GM18519 (cell line): ENCODE measurements around the gene CYTIP.

Source experiments
- ATAC-seq: cut with Tn5 transposase; IDR thresholded peaks from one replicate; pipeline ENCODE4 v1.9.1; 2021; ENCODE audit warnings: mild to moderate bottlenecking, moderate library complexity; ENCODE audit not compliant: unreplicated experiment, low FRiP score

The CYTIP gene

DNA sequence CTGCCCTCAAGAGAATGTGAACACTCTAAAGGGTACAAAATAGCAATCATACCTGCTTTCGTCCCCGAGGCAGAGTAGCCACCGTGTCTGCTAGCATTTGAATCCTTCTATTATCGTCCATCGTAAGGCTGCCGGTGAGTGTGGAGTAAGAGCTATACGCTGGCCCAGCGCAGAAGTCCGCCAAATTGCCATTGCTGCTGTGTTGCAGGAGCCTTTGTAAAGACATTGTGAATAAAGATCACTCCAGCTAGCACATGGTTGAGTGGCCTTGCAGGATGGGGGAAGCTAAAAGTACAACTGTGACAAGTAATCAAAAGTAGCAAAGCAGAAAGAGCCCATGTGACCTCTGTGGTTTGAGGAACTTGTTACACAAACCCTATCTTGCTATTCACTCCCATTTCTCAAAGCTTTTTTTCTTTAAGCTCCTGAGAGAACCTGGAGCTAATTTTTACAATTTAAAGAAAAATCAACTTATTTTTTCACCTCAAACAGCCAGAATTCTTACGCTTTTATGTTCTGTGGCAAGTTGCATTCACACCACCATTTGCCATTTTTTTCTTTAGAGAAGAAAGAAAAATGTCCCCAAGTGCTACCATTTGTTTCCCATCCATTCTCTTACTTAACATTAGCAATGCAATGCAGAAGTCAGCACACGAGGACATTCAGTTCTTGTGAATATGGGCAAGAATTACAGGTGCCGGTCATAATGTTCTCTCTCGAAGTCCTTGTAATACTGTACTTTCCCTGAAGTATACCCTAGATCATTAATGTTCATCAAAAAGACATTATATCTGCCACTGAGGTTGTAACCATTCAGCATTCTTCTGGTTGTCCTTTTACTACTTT lies at the start of gene CYTIP:
Gene CYTIP (minus strand): TSS at position 295 of the 846 bp plus-strand sequence. CDS start 69 bp downstream, at position 226.
- peak; percentile 39 for ATAC-seq

DNA sequence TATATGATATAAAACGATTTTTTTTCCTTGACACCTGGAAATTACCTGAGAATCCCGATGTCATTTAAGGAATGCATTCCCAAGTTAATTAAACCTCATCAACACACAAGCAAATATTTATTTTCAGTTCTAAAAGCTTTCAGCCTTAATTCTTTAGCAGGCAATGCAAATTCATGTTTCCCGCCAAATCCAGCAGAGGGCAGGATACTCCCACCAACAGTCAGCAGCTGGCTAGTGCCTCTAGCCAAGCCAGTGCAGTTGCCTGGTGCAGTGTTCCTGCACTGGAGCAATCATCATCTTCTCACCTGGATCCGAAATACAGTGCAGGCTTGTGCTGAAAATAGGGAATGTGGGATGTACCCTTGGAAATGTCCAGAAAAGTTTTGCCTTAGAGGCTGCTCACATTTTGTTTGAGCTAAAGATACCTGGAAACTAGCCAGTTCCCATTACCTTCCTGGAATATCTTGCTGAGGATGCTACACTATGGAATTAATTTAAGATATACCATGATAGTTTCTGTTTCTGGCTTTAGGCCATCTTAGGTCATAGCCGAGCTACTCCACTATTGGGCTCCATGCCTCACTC lies 48.4 kb upstream of the CYTIP start:
- ATAC-seq, result peak; percentile 96

DNA sequence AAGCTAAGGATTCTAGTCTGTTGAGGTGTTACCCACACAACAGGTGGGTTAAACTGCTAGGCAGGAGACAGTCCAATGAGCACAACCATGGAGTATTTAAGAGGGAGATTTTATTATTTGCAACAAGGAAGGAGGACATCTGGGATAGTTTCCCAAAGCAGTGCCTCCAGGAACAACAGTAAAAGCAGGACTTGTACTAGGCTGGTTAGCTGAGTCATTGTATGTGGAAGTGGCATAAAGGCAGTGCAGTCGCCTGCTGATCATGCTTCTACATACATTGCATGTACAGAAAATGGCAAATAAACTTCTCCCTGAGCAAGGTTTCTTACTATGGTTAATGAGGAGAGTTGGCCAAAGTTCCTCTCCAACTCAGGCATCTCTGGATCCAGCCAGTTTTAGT lies 46.1 kb upstream of the CYTIP start:
- ATAC-seq, result no peak

DNA sequence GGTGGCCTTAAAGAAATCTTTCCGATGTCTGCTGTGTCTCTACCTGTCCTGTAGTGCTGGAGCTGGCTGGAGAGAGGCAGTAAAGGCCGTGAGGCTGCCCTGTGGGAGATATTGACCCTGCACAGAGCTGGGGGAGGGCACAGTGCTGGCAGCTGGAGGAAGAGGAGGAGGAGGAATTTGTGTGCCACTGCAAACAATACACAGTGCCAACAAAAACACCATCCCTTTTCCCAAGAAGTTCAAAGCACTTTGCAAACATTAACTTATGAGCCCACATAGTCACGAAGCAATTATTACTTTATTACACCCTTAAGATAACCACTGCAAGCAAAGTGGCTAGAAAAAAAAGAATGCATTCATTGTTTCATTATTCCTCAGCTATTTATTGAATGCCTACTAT lies 45.0 kb upstream of the CYTIP start:
- ATAC-seq, result no peak

DNA sequence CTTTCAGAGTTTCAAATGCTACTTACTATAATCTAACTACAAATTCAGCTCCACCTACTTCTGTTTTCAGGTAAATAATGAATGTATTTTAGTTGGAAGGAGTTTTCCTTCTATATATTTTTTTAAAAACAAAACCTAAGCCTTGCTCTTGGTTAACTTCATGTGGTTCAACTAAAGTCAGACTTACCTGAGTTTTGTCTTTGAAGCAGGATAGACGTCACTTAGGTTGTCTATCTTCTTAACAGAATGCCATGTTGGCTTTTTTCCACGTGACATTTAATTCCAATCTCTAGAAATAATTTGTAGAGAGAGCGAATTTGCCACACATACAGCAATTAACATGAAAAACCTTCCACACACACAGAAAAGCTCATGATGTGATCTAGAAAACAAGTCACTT lies 43.9 kb upstream of the CYTIP start:
- ATAC-seq, result no peak

DNA sequence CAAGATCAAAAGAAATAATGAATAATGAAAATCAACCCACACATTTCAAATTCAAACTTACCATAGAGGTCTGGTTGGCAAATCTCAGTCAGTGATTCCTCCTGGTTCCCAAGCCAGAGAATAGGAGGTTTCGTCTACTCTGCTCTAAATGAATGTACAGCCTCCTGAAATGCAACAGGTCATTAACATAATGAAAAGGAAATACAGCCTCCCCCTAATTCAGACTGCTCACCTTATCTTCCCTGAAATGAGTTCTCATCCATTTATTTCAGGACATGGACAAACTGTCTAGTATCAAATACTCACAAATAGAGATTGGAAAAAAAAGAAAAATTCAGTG lies 43.4 kb upstream of the CYTIP start:
- no peak for ATAC-seq

DNA sequence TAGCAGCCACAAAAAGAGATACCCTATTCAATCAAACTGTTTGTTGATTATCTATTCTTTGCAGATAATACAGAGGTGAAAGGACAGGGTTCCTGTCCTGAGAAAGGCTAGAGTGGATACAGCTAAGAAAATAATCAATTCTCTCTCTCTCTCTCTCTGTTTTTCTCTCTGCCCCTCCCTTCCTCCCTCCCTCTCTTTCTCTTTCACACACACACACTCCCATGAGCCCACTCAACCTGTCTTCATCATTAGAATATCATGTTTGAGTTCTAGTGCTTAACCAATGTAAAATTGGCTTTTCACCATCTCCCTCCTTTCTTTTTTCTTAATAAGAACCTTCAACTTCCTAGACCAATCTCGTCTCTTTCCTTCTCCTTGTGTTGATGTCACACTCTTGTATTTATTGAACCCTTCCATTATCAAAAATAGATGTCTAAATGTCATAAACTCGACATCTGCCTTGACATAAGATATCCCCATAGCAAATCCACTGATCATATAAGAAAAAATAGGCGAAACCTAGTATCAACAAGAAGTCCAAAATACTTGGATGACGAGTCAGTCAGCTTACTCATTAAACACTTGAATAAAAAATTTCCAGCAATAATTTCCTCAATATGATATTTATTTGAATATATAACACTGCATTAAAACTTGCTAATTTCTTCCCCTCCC lies 42.8 kb upstream of the CYTIP start:
- no peak for ATAC-seq

DNA sequence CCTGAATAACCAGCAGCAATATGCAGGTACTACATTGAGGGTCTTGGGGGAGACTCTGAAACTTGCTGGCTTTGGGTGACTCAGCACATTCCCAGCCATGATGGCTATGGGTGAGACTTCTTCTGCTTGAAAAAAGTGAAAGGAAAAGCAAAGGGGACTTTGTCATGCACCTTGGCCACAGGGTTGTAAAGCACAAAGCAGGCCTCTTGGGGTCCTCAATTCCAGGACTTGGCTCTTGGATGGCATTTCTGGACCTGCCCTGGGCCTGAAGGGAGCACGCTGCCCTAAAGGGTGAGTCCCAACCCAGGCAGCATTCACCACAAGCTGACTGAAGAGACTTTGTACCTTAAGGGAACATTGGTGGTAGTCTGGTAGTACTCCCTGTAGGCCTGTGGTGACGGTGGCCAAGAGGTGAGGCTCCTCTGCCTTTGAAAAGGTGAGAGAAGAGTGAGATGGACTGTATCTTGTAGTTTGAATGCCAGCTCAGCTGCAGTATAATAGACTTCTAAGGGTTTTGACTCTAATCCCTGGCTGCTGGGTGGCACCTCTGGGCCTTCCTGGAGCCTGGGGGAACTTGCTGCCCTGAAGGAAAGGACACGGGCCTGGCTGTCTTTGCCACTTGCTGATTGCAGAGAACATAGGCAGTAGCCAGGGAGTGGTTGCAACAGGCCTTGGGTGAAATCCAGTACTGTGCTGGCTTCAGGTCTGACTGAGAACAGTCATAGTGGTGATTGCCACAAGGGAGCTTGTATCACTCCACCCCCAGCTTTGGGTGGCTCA lies 36.5 kb upstream of the CYTIP start:
- ATAC-seq, result peak; percentile 74

DNA sequence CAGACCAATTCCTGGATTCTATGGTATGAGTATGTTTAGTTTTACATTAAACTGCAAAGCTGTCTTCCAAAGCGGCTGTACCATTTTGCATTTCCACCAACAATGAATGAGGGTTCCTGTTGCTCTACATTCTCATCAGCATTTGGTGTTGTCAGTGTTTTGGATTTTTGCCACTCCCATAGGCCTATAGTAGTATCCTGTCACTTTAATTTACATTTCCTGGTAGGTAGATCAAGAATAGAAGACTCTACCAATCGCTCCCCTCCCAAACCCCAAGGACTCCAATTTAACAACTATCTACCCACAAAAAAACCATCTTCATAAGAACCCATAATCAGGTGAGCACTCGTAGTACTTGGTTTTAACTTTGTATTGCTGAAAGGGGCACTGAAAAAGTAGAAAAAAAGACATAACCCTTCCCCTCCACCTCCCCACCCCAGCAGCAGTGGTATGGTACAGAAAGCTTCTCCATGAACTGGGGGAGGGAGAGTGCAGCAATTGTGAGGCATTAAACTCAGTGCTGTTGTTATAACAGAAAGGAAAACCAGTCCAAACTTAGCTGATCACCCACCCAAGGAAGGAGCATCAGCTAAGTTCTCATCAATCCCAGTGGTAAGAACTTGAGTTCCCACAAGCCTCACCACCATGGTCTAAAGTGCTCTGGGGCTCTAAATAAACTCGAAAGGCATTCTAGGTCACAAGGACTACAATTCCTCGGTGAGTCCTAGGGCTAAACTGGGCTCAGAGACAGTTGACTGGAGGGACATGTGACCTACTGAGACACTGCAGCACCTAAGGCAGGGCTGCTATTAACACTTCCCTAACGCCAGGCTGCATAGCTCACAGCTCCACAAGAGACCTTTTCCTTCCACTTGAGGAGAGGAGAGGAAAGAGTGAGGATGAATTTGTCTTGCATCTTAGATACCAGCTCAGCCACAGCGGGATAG lies 35.5 kb upstream of the CYTIP start:
- peak; percentile 38 for ATAC-seq

DNA sequence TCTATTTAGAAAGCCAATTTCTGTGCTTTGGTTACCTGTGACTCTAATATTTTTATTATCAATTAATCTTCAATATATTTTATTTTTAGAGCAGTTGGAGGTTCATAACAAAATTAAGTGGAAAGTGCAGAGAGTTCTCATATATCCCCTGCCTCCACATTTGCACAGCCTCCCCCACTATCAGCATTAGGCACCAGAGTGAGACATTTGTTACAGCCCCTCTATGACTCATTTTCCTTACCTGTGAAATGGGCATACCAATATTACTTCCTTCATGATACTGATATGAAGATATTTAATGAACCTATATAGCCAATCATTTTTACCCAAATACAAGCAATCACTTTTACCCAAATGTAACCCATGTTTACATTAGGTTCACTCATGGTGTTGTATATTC lies 34.0 kb upstream of the CYTIP start:
- no peak for ATAC-seq

DNA sequence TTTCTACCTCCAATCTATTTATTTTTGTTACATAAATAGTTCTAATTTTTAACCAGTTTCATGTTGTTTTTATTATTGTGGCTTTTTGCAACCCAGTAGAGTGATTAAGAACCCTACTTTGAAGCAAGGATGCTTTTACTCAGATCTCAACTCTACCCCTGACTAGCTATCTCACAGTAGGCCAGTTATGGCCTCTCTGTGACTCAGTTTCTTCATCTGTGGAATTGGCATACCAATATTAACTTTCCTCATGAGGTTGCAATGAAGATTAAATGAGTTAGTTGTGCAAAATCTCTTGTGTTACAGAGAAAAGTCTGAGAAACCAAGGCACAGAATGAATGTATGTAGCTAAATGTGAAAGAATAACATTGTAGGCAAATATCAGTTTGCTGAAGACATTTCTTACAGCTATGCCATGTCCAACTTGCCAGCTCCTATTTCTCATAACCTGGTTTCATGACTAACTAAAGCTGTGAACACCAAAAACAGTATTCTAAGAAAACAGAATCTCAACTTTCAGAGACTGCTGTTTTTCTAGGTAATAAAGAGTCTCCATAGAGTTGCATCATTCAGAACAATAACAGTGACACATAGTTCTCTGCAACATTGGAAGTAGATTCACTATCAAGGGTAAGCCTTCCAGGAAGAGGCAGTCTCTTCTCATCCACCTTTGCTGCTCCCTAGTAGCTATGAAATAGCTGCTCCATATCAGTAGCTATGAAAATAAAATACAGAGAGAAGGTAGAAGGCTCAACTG lies 33.2 kb upstream of the CYTIP start:
- no peak for ATAC-seq

DNA sequence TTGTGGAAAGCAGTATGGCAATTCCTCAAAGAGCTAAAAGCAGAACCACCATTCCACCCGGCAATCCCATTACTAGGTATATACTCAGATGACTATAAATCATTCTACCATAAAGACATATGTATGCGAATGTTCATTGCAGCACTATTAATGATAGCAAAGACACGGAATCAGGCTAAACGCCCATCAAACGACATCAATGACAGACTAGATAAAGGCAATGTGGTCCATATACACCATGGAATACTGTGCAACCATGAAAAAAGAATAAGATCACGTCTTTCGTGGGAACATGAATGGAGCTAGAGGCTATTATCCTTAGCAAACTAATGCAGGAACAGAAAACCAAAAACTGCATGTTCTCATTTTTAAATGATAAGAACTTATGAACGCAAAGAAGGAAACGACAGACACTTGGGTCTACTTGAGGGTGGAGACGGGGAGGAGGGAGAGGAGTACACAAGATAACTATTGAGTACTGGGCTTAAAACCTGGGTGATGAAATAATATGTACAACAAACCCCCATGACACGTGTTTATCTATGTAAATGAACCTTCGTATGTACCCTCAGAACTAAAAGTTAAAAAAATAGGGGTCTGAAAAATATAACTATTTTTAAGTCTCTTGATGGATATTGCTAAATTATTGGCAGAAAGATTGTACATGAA lies 32.0 kb upstream of the CYTIP start:
- ATAC-seq, result no peak

DNA sequence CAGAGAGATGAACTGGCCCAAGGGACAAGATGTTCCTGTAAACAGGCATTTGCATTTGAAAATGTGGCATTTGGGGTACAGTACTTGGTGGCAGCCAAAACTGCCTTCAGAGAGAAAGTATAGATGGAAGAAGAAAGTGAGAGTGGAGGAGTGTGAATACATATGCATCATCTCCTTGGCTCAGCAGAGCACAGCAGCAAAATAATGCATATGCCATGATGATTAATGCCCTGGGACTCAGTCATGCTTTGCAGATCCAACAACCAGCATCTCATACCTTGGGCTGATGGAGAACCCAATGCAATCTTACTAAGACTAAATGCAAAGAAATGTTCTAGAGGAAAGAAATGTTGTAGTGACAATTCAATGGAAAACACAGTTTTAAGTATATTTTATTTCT lies 29.7 kb upstream of the CYTIP start:
- ATAC-seq, result no peak

DNA sequence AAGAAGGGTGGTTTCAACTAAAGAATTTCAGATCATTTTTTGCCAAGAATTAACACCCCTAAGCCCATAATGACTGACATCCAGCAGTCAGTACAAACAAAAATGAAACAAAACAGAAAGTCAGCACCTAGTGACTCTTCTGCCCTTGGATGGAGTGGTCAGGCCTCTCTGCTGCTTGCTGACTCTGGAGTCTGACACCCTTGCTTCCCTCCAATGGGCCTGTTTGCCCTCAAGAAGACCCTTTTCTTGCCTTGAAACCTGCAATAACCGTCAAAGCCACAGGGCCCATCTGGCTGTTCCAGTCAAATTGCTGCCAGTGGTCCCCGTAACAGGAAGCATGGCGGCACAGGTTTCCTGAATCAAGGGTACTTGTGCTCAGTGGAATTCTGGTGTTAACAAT lies 27.2 kb upstream of the CYTIP start:
- ATAC-seq, result no peak

DNA sequence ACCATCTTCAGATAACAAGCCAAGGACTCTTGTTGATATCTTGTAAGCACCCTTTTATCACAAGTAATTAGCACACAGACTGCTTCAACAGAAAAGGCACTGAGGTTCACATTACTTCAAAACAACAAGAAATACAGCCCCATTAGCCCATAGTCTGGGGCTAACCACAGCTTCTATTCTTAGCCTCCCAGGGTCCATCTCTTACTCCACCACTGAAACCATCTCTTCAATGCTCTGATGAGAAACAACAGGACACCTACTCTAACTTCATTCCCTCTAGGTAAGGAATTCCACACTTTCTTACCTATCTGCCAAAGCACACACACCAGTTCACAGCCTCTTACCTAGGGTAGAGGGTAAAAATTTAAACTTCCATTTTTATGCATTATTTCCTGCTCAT lies 26.4 kb upstream of the CYTIP start:
- peak; percentile 45 for ATAC-seq

DNA sequence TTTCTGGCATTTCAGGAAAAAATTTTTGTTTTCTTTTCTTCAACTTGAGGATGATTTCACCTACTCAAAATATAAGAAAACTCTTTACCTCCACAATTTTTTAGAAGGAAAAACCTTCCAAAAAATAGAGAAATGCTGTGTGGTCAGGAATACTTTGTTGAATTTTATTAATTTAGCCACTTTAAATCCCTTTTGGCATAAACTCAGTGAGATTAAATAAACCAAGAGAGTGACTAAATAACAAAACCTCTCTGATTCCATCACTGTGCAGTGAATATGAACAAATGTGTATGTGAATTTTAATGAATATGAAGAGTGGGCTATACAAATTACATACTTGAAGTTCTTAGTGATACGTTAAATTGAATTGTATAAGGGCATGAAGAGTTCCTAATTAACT lies 25.8 kb upstream of the CYTIP start:
- no peak for ATAC-seq

DNA sequence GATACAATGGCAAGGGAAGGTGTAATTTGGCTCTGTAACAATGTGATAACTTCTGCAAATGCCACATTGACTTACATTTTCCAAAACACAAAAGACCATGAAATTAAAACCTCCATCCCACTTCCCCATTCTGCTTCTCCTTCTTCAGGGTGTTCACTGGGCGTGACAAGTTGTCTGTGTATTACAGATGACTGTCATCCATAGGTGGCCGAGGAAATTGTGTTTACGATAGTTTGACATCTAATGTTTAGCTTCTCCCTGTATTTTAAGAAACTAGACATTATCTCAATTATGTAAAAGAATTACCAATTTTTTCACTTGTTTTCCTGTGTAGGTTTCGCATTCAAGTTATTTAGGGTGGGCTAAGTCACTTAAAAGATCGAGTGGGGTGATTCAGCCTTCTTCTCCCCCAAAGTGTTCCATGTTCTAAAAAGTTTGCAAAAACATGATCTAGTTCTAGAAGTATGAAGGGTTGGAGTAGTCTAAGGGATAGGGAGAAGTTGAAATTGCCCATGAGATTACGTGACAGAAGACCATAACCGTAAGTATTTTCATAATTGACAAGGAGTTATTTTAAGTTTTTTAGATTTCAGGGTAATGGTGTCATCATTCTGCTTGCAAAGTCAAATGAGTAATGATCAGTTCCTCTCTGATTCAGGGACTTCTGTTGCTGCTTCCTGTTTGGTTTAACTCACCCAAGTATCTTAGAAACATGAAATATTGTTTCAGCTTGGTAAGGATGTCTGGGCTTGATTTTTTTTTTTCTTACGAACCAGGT lies 25.2 kb upstream of the CYTIP start:
- ATAC-seq, result peak; percentile 82

DNA sequence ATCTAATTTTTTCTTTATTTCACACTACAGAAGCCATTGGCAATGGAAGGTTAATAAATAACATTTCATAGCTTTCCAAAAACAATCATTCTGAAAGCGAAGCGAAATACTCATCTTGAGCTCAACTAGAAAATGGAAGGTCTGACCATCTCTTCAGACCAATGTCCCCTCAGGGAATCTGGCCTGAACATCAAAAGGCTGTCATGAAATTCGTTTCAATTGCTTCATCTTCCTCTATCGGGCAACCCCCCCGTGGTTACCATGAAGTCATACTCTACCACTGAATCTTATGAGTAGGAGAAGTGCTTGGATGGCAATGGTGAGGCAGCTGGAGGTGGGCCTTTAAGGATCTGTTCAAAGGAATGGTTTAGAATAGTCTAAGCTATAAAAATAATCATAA lies 22.9 kb upstream of the CYTIP start:
- ATAC-seq, result no peak
